ENCODE data around the gene FGF7.

DNA sequence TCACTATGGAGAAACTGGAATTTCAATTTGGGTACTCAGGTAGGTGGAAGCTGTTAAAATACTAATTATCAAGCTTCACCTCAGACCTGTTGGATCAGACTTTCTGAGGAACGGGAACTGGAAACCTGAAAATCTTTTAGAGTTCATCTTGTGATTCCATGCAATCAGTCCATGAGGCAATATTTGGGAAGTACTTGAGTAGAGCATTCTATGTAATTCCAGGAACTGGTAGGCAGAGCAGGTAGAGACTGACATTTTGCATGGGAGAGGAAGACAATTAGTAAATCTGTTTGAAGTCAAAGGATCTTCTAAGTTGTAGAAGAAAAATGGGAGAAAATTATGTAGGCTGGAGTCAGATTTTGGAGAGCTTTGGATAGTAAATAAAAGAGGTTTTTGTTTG, 43.1 kb downstream of the FGF7 start:
- TF ChIP-seq EZH2 (IDR thresholded peaks at IDR 0.05; ENCODE audit: borderline replicate concordance, low read depth, low read length, severe bottlenecking), result no peak
- TF ChIP-seq, protein P1, sequence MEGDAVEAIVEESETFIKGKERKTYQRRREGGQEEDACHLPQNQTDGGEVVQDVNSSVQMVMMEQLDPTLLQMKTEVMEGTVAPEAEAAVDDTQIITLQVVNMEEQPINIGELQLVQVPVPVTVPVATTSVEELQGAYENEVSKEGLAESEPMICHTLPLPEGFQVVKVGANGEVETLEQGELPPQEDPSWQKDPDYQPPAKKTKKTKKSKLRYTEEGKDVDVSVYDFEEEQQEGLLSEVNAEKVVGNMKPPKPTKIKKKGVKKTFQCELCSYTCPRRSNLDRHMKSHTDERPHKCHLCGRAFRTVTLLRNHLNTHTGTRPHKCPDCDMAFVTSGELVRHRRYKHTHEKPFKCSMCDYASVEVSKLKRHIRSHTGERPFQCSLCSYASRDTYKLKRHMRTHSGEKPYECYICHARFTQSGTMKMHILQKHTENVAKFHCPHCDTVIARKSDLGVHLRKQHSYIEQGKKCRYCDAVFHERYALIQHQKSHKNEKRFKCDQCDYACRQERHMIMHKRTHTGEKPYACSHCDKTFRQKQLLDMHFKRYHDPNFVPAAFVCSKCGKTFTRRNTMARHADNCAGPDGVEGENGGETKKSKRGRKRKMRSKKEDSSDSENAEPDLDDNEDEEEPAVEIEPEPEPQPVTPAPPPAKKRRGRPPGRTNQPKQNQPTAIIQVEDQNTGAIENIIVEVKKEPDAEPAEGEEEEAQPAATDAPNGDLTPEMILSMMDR (IDR thresholded peaks at IDR 0.05; ENCODE audit: extremely low read depth in 1 of 2, insufficient read depth in 1 of 2, low read depth in 1 of 2, low read length in 2 of 2), result no peak
- TF ChIP-seq MYC (IDR thresholded peaks at IDR 0.05; ENCODE audit: low read depth, low read length), result no peak
- no peak for TF ChIP-seq POLR2A (IDR thresholded peaks at IDR 0.05; ENCODE audit: low read depth, low read length)
